Naive thymus-derived CD4-positive, alpha-beta T cell (primary cell): ENCODE data around the gene IRX4. TPM values are rescaled to one million over a fixed set of nuclear protein-coding genes. Genes with fewer than 3 reads are reported as not detected.

Experiments used
- ATAC-seq: fragments of 150-1000 bp; cut with Tn5 transposase; 2 replicates; pipeline ENCODE4 v1.10.0; 2021; ENCODE audit warnings: mild to moderate bottlenecking, moderate library complexity
- CTCF ChIA-PET: fragments of 350-600 bp; sonication (Branson Sonifier 250); formaldehyde crosslinking; loops from one replicate; lab custom pipeline; 2021; ENCODE audit warnings: antibody characterized with exemption; lab: Charles Lee
- POLR2A ChIA-PET: fragments of 350-600 bp; sonication (Branson Sonifier 250); formaldehyde crosslinking; loops from one replicate; lab custom pipeline; 2021; ENCODE audit warnings: antibody characterized with exemption, inconsistent platforms; lab: Charles Lee
- DNase-seq, 9 donors: peaks; one replicate each; pipeline versions ENCODE4 v3.0.0 to v3.0.0-alpha.2; 2020 to 2022; ENCODE audit warnings: mixed read lengths in 1 of 9
- H3K27ac ChIP-seq: one replicate; pipeline ENCODE4 v1.7.0; 2013; ENCODE audit warnings: mild to moderate bottlenecking, low read depth, low read length, moderate library complexity
- H3K27me3 ChIP-seq, 2 donors: one replicate each; pipeline ENCODE4 v1.7.0; 2013; ENCODE audit warnings: low read length in 2 of 2, mild to moderate bottlenecking in 2 of 2, moderate library complexity in 2 of 2; ENCODE audit not compliant: control insufficient read depth in 2 of 2, insufficient read depth in 2 of 2
- H3K36me3 ChIP-seq, 3 experiments: 1 replicate in 2 of 3; 2 replicates in 1 of 3; pipeline ENCODE4 v1.7.0; 2013; ENCODE audit warnings: low read length in 3 of 3, mild to moderate bottlenecking in 3 of 3, moderate library complexity in 1 of 3; ENCODE audit not compliant: insufficient read depth in 3 of 3, control insufficient read depth in 2 of 3
- H3K4me1 ChIP-seq, 2 donors: one replicate each; pipeline ENCODE4 v1.7.0; 2013; ENCODE audit warnings: low read length in 2 of 2, mild to moderate bottlenecking in 2 of 2, moderate library complexity in 1 of 2; ENCODE audit not compliant: control insufficient read depth in 2 of 2, insufficient read depth in 2 of 2
- H3K4me3 ChIP-seq: 2 replicates; pipeline ENCODE4 v1.7.0; 2013; ENCODE audit warnings: mild to moderate bottlenecking, low read length
- H3K9me3 ChIP-seq, 3 experiments: 1 replicate in 2 of 3; 2 replicates in 1 of 3; pipeline ENCODE4 v1.7.0; 2013; ENCODE audit warnings: low read length in 3 of 3; ENCODE audit not compliant: control insufficient read depth in 2 of 3
- H3K27ac Mint-ChIP-seq, 9 donors: one replicate each; pipeline ENCODE4 v1.8.0; 2020 to 2022; ENCODE audit warnings: mixed read lengths in 9 of 9, mild to moderate bottlenecking in 8 of 9, moderate library complexity in 5 of 9, inconsistent platforms in 2 of 9
- H3K27me3 Mint-ChIP-seq, 5 donors: one replicate each; pipeline ENCODE4 v1.8.0; 2021 to 2022; ENCODE audit warnings: mixed read lengths in 5 of 5, mild to moderate bottlenecking in 1 of 5
- H3K36me3 Mint-ChIP-seq, 5 donors: one replicate each; pipeline ENCODE4 v1.8.0; 2020 to 2022; ENCODE audit warnings: mixed read lengths in 5 of 5, mild to moderate bottlenecking in 3 of 5, inconsistent platforms in 1 of 5
- H3K4me1 Mint-ChIP-seq, 7 donors: one replicate each; pipeline ENCODE4 v1.8.0; 2020 to 2022; ENCODE audit warnings: mixed read lengths in 7 of 7, mild to moderate bottlenecking in 3 of 7, inconsistent platforms in 1 of 7
- H3K4me3 Mint-ChIP-seq, 10 donors: one replicate each; pipeline ENCODE4 v1.8.0; 2020 to 2022; ENCODE audit warnings: mild to moderate bottlenecking in 10 of 10, mixed read lengths in 10 of 10, moderate library complexity in 6 of 10, inconsistent platforms in 2 of 10
- H3K9me3 Mint-ChIP-seq, 11 donors: one replicate each; pipeline ENCODE4 v1.8.0; 2020 to 2022; ENCODE audit warnings: mixed read lengths in 11 of 11, mild to moderate bottlenecking in 4 of 11, inconsistent platforms in 1 of 11, moderate library complexity in 1 of 11
- intact Hi-C, 2 donors: fragments of 100-400 bp; cut with micrococcal nuclease; formaldehyde crosslinking; loops; one replicate each; pipeline ENCODE4 v1.15.1; 2023
- polyA plus RNA-seq, 2 donors: library from polyadenylated mRNA; unstranded; fragments of 300-500 nt; fragmentation: Illumina TruSeq; gene quantifications; one replicate each; pipeline ENCODE4 v1.2.3, GENCODE V29; 2021
- total RNA-seq, 6 experiments: library from RNA in 5 of 6; stranded (reverse) in 5 of 6; gene quantifications; 1 replicate in 5 of 6; 2 replicates in 1 of 6; pipeline ENCODE4 v1.2.3 and lab custom pipeline; 2021 to 2026

IRX4 gene
- total and polyA plus RNA-seq, 7 experiments from 2014 or later, result not detected

GRCh38 chr5:1840741-1841521 lies 41.8 kb downstream of the IRX4 start:
- no peak for ATAC-seq
- Histone ChIP-seq H3K27me3 (no peaks in the 10 kb centered on the region), H3K4me3 (no peak overlapping the region), H3K36me3 (no peaks in the 10 kb centered on the region), H3K9me3 (no peaks in the 10 kb centered on the region), H3K27ac (no peak overlapping the region), H3K4me1 (no peaks in the 10 kb centered on the region)
- no peaks in the 10 kb centered on the region for H3K4me1 Mint-ChIP-seq
- DNase-seq, result no peak
- no peaks in the 10 kb centered on the region for H3K36me3 Mint-ChIP-seq
- peaks cover 0 to 40% (median 20%) of the 10 kb centered on the region in 5 donors for H3K27me3 Mint-ChIP-seq
- intact Hi-C loops, result no loop called here
- POLR2A ChIA-PET, result no interaction called here
- no peak overlapping the region for H3K27ac Mint-ChIP-seq
- no peak overlapping the region for H3K4me3 Mint-ChIP-seq
- CTCF ChIA-PET, result no interaction called here
- no peaks in the 10 kb centered on the region for H3K9me3 Mint-ChIP-seq

GRCh38 chr5:1840071-1840547 lies 42.6 kb downstream of the IRX4 start:
- Mint-ChIP-seq H3K4me1 (no peaks in the 10 kb centered on the region), H3K27ac (no peak overlapping the region), H3K27me3 (peaks cover 0 to 48% (median 20%) of the 10 kb centered on the region in 5 donors), H3K4me3 (no peak overlapping the region), H3K9me3 (no peaks in the 10 kb centered on the region), H3K36me3 (no peaks in the 10 kb centered on the region)
- H3K36me3 ChIP-seq, result no peaks in the 10 kb centered on the region
- no peaks in the 10 kb centered on the region for H3K27me3 ChIP-seq
- CTCF ChIA-PET, result no interaction called here
- no peaks in the 10 kb centered on the region for H3K4me1 ChIP-seq
- H3K9me3 ChIP-seq, result no peaks in the 10 kb centered on the region
- DNase-seq, result no peak
- no peak overlapping the region for H3K4me3 ChIP-seq
- H3K27ac ChIP-seq, result no peak overlapping the region
- ATAC-seq, result no peak
- POLR2A ChIA-PET, result no interaction called here
- intact Hi-C loops, result no loop called here

- no peak overlapping the region for H3K4me3 Mint-ChIP-seq
- intact Hi-C loops, result no loop called here
- no peak overlapping the region for H3K27ac Mint-ChIP-seq
- Histone ChIP-seq H3K4me1 (no peaks in the 10 kb centered on the region), H3K36me3 (no peaks in the 10 kb centered on the region), H3K27ac (no peak overlapping the region), H3K9me3 (no peaks in the 10 kb centered on the region), H3K4me3 (no peak overlapping the region), H3K27me3 (no peaks in the 10 kb centered on the region)
- ATAC-seq (no peak), DNase-seq (no peak)
- H3K9me3 Mint-ChIP-seq, result no peaks in the 10 kb centered on the region
- peaks cover 0 to 59% (median 20%) of the 10 kb centered on the region in 5 donors for H3K27me3 Mint-ChIP-seq
- no peaks in the 10 kb centered on the region for H3K4me1 Mint-ChIP-seq
- ChIA-PET CTCF (no interaction called here), POLR2A (no interaction called here)
- no peaks in the 10 kb centered on the region for H3K36me3 Mint-ChIP-seq
Observed at GRCh38 chr5:1838013-1838412, 44.7 kb downstream of the IRX4 start.

GRCh38 chr5:1836891-1837880 lies 45.5 kb downstream of the IRX4 start:
- Mint-ChIP-seq H3K27ac (no peak overlapping the region), H3K4me1 (no peaks in the 10 kb centered on the region), H3K4me3 (no peak overlapping the region), H3K27me3 (peaks cover 0 to 64% (median 16%) of the 10 kb centered on the region in 5 donors), H3K36me3 (no peaks in the 10 kb centered on the region), H3K9me3 (no peaks in the 10 kb centered on the region)
- intact Hi-C loops, result no loop called here
- Histone ChIP-seq H3K27me3 (no peaks in the 10 kb centered on the region), H3K27ac (no peak overlapping the region), H3K36me3 (no peaks in the 10 kb centered on the region), H3K4me1 (no peaks in the 10 kb centered on the region), H3K4me3 (no peak overlapping the region), H3K9me3 (no peaks in the 10 kb centered on the region)
- ATAC-seq (no peak), DNase-seq (no peak)
- ChIA-PET POLR2A (no interaction called here), CTCF (no interaction called here)

GRCh38 chr5:1836176-1836890 lies 46.4 kb downstream of the IRX4 start:
- intact Hi-C loops, result no loop called here
- H3K4me1 Mint-ChIP-seq, result no peaks in the 10 kb centered on the region
- H3K27me3 ChIP-seq, result no peaks in the 10 kb centered on the region
- no peaks in the 10 kb centered on the region for H3K36me3 ChIP-seq
- no peaks in the 10 kb centered on the region for H3K36me3 Mint-ChIP-seq
- ChIA-PET POLR2A (no interaction called here), CTCF (no interaction called here)
- H3K4me3 ChIP-seq, result no peak overlapping the region
- H3K9me3 ChIP-seq, result no peaks in the 10 kb centered on the region
- H3K27ac ChIP-seq, result no peak overlapping the region
- ATAC-seq (no peak), DNase-seq (no peak)
- H3K27ac Mint-ChIP-seq, result no peak overlapping the region
- no peak overlapping the region for H3K4me3 Mint-ChIP-seq
- H3K9me3 Mint-ChIP-seq, result no peaks in the 10 kb centered on the region
- H3K27me3 Mint-ChIP-seq, result peaks cover 0 to 60% (median 15%) of the 10 kb centered on the region in 5 donors
- no peaks in the 10 kb centered on the region for H3K4me1 ChIP-seq

- H3K9me3 ChIP-seq, result no peaks in the 10 kb centered on the region
- Mint-ChIP-seq H3K4me1 (no peaks in the 10 kb centered on the region), H3K36me3 (peaks cover 0 to 4% (median 0%) of the 10 kb centered on the region in 5 donors), H3K27me3 (peaks cover 0 to 51% (median 11%) of the 10 kb centered on the region in 5 donors), H3K4me3 (no peak overlapping the region), H3K27ac (no peak overlapping the region), H3K9me3 (no peaks in the 10 kb centered on the region)
- no peaks in the 10 kb centered on the region for H3K4me1 ChIP-seq
- intact Hi-C loops, result no loop called here
- POLR2A ChIA-PET, result no interaction called here
- CTCF ChIA-PET, result no interaction called here
- DNase-seq, result no peak
- no peak for ATAC-seq
- H3K4me3 ChIP-seq, result no peak overlapping the region
- H3K36me3 ChIP-seq, result no peaks in the 10 kb centered on the region
- H3K27me3 ChIP-seq, result no peaks in the 10 kb centered on the region
- H3K27ac ChIP-seq, result no peak overlapping the region
Observed at GRCh38 chr5:1835431-1835830, 47.3 kb downstream of the IRX4 start.
